HG03175 (cell line): Measurements from ENCODE around the gene ITCH.
"Not testable (repeated sequence)": the region's sequence is repeated elsewhere in the genome, so short reads cannot be mapped to it uniquely, and the experiment has no call there.

ENCODE experiments used
- ATAC-seq: cut with Tn5 transposase; IDR thresholded peaks from one replicate; pipeline ENCODE4 v1.9.1; 2021; ENCODE audit warnings: mild to moderate bottlenecking, moderate library complexity; ENCODE audit not compliant: unreplicated experiment

ITCH gene

GRCh38 chr20:34497596-34497995, 134.5 kb downstream of the ITCH start:
- not testable (repeated sequence) for ATAC-seq

GRCh38 chr20:34500823-34501222, 137.8 kb downstream of the ITCH start:
- ATAC-seq, result no peak

- no peak for ATAC-seq
Observed at GRCh38 chr20:34506480-34506879, 143.4 kb downstream of the ITCH start.

GRCh38 chr20:34507702-34508413, 144.8 kb downstream of the ITCH start:
- no peak for ATAC-seq

GRCh38 chr20:34510575-34510974, 147.5 kb downstream of the ITCH start:
- no peak for ATAC-seq

GRCh38 chr20:34511891-34512265, 148.8 kb downstream of the ITCH start:
- no peak for ATAC-seq

- ATAC-seq, result no peak
Observed at GRCh38 chr20:34512266-34512954, 149.3 kb downstream of the ITCH start.

GRCh38 chr20:34512955-34513419, 149.9 kb downstream of the ITCH start:
- ATAC-seq, result no peak

- not testable (repeated sequence) for ATAC-seq
Observed at GRCh38 chr20:34514034-34514433, 151.0 kb downstream of the ITCH start.

- no peak for ATAC-seq
Observed at GRCh38 chr20:34514897-34515483, 151.9 kb downstream of the ITCH start.

- ATAC-seq, result peak; percentile 62
Observed at GRCh38 chr20:34515484-34516246, 152.6 kb downstream of the ITCH start.

- ATAC-seq, result peak; percentile 71
Observed at GRCh38 chr20:34516247-34517113, 153.4 kb downstream of the ITCH start, which contains the start of gene DYNLRB1. Gene DYNLRB1, plus strand, starts transcription at chr20:34516422. Its CDS starts 37 bp downstream, at chr20:34516459.

- ATAC-seq, result no peak
Observed at GRCh38 chr20:34517114-34517505, 154.0 kb downstream of the ITCH start.

GRCh38 chr20:34518863-34519262, 155.8 kb downstream of the ITCH start:
- ATAC-seq, result not testable (repeated sequence)

GRCh38 chr20:34519841-34520240, 156.8 kb downstream of the ITCH start:
- not testable (repeated sequence) for ATAC-seq

GRCh38 chr20:34522969-34523871, 160.1 kb downstream of the ITCH start:
- ATAC-seq, result no peak

- ATAC-seq, result no peak
Observed at GRCh38 chr20:34524426-34524825, 161.4 kb downstream of the ITCH start.

GRCh38 chr20:34525342-34525708, 162.3 kb downstream of the ITCH start:
- ATAC-seq, result no peak

GRCh38 chr20:34525709-34526416, 162.8 kb downstream of the ITCH start:
- ATAC-seq, result no peak
